Fibroblast of skin of right quadriceps (primary cell): ENCODE results near the gene NOG.

ENCODE experiments used
- DNase-seq: peaks from one replicate; pipeline ENCODE4 v3.0.0-alpha.2; 2013

NOG gene

GRCh38 chr17:56593646-56594319 is at the start of gene NOG:
Gene NOG, plus strand, starts transcription at chr17:56593699. Its CDS starts 525 bp downstream, at chr17:56594224.
- peak; percentile 79 for DNase-seq

DNA sequence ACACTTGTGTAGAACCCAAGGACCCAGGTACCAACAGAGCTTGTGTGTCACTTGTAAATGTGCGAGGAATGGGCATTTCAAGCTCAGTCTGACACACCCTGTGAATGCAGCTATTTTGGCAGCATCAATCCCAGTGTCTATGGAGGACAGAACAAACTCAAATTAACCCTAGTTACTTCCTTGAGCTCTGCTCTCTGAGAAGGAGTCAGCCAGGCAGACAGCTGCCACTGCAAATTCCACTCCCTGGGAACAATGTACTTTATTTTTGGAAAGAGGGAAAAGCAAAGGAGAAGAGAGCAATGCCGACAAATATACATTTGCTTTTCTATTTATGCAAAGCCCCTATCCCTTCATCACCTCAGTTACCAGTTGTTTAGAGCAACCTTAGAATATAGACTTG is 48.4 kb upstream of the NOG start:
- DNase-seq, result no peak

- DNase-seq, result no peak
Observed at GRCh38 chr17:56545930-56546329, 47.6 kb upstream of the NOG start.

GRCh38 chr17:56548661-56549060 is 44.8 kb upstream of the NOG start:
- DNase-seq, result no peak

GRCh38 chr17:56549501-56549900 is 44.0 kb upstream of the NOG start:
- DNase-seq, result no peak

DNA sequence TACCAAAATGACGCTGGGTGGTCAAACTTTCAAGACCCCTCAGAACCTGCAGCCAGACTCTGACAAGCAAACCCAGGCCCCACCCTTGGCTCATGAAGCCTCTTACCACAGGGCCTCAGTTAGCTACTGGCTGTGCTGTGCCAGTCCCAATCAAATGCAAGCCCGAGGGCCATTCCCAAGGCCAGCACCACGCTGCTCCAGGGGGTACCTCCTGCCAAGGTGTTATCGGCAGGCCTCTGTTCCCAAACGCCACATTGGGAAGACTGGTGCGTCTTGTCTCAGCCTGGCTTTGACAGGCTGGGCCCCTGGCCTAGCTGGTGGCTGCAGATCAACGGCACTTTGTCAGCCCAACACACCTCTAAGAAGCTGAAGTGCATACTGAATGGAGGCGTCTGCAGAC is 35.8 kb upstream of the NOG start:
- no peak for DNase-seq

- DNase-seq, result no peak
Observed at GRCh38 chr17:56558088-56558487, 35.4 kb upstream of the NOG start.

DNA sequence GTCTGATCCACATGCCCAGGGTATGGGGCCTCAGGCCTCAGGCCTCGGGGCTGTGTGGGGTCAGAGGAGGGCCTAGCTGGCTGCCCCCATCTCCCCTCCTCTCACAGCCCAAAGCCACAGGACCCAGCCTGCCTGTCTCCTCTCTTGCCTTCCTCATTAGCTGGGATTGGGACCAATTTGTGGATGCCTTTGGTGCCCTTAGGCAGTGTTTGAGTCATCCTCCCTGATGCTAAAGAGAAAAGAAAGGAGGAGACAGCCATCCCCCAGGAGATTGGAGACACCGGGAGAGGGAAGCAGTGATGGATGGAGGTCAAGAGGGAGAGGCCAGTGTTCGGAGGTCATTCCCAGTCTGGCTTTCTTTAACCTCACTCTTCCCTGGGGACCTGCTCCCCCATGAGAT is 23.3 kb upstream of the NOG start:
- DNase-seq, result no peak

DNA sequence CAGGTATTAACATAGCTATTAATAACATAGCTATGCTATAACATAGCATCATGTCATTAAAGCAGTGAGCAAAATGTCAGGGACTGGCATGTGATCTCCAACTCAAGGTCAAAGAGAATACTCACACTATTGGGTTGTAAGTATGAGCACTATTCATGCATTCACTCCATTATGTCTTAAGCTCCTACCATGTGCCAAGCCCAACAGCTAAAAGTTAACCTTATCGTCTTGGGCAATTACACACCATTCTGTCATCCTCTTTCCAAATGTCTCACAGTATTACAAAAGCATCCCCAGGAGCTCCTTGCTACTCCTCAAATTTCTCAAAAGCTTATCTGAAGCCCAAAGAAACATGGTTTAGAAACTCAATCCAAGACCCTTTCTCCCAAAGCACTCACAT is 22.0 kb upstream of the NOG start:
- DNase-seq, result no peak

DNA sequence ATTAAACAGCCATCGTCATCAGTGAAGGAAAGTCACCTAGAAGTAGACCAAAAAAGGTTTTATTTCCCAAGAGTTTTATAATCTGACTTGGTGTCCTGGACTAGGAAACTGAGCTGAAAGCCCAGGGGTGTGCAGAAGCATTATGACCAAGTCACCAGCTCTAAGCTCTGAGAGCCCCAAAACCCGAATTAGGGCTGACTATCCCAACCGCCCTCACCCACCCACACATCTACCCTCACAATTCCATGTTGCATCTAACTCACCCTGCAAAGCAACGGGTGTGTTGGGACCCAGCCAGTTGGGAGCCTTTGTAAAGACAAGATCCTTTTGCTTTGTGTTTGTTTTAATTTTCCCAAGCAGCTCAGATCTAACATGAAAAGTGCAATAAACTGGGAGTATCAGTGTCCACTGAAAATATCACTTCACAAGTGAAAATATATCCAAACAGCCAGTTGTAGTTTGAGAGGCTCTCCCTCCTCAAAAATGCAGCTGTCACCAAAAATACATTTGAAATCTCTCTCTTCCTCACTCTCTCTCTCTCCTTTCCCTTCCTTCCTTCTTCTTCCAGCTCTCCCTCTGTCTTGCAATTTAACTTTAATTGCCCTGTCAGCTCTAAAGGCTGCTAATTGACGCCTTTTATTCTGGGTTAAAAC is 16.2 kb upstream of the NOG start:
- DNase-seq, result no peak

DNA sequence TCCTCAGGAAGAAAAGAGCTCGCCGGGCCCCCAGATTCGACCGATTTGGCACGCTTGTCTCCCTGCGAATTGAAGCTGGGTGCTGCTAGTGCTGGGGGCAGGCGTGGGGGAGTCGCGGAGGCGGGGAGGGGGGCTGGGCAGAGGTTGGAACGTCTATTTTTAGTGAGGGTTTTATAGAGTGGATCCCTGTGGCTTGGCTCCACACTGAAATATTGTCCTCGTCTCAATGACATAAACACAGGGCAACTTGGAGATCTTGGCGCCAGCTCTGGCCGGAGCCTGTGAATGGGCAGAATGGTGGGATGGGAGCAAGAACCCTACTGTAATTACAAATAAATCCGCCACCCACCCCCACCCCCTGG is 15.7 kb upstream of the NOG start:
- DNase-seq, result peak; percentile 4

- no peak for DNase-seq
Observed at GRCh38 chr17:56581635-56582627, 11.6 kb upstream of the NOG start.

DNA sequence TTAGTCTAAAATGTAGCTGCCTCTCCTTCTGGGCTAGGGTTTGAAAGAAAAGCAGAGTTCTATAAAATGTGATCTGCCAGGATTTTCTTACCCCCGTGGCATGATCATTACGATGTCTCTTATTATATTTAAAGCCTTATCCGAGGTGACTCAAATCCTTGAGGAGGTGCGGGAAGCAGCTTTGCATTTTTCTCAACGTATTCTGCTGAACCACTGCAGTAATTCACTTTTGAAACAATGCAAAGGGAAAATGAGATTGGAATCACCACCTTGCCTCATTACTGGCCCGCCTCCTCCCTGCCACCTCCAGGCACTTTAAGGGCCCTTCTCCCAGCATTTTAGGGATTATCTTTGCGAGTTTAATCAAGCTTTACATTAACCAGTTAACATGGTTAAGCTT is 9.7 kb upstream of the NOG start:
- no peak for DNase-seq

GRCh38 chr17:56587298-56587697 is 6.2 kb upstream of the NOG start:
- no peak for DNase-seq

DNA sequence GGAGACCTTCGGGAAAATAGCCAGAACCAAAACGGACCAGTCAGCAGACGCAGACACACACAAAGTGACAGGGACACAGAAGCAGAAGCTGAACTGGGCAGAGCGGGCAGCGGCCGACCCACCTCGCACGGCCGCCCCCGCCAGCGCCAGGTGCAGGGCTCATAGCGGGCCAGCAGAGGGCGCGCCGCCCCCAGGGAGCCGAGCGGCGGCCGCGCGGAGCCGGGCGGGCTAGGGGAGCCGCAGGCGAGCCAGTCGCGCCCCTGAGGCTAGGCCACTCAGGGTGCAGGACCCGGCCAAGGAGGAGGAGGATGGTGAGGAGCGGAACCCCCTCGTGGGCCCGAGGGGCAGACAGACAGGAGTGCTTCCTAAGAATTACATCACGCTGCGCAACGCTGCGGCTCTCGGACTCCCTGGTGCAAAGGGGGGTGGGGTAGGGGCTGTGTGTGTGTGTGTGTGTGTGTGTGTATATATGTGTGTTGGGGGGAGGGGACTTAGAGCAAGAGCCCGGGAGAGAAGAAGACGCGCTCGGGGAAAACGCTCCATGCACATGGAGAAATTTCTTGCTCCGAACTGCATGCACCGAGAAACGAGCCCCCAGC is 913 bp upstream of the NOG start:
- peak; percentile 80 for DNase-seq

DNA sequence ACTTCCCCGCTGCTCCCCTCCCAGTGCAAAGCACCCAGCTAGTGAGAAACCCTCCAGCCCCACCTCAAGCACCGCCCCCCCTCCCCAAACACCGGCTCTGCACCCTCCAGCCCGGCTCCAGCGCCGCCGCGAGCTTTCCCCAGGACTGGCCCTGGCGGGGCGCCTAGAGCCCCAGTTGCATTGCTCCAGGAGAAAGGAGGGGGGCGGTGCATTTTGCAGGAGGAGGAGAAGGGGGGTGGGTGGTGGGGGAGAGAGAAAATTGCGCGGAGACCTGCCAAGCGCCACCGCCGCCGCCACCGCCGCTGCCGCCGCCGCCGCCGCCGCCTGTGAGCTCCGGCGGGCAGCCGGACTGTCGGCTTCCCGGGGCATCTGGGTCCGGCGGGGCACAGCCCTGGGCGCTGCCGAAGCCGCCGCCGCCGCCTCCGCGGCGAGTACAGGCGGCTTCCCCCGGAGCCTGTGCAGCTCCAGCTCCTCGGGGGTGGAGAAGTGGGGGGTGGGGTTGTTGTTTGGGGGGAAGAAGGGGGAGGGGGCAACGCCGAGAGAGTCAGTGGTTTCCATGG is 333 bp upstream of the NOG start:
- peak; percentile 83 for DNase-seq

- DNase-seq, result peak; percentile 18
Observed at GRCh38 chr17:56594320-56595107, 1.0 kb downstream of the NOG start.

GRCh38 chr17:56595108-56595418 is 1.6 kb downstream of the NOG start:
- DNase-seq, result no peak

DNA sequence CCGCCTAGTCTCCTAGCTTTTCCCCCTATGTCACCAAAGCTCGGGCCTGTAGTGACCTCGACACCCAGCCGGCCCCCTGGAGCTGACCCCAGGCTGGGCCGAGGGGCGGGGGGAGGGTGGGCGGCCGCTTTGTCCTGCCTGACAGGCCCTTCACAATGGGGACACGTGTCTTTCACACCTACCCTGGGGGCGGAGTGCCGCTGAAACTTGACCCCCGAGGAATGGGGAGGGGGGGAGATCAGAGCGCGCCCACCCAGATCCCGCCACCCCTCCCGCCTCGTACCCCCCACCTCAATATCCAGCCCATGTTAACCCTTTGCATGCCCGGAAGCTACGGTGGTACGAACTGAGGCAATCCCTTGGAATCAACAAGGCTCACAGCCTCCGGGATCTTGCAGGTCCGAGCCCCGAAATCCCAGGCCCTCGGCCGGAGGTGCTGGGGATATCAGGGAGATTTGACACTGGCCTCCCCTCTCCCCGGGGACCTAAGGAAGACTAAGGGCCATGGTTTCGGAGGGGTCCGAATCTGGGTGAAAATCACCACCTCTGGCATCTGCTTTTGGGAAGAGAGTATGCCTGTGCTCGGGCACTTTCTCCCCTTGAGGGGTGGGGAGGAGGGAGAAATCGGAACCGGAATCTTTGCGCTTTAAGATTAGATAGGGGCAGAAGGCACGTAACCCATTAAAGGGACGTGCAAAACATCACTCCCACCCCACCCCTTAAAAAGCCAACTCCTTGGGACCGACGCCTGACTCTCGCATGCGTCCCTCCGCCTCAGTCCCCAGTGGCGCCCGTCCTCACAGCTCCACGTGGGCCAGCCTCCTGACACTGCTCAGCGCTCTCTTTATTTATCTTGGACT is 2.6 kb downstream of the NOG start:
- peak; percentile 65 for DNase-seq

GRCh38 chr17:56596691-56597494 is 3.4 kb downstream of the NOG start:
- no peak for DNase-seq
